Activated T-cell treated with anti-CD3 and anti-CD28 coated beads for 1 hour (primary cell): Measurements from ENCODE around the gene SF3B3.
"Not testable (repeated sequence)": the region's sequence is repeated elsewhere in the genome, so short reads cannot be mapped to it uniquely, and the experiment has no call there.

ENCODE experiments used
- DNase-seq: peaks from one replicate; pipeline ENCODE4 v3.0.0-alpha.2; 2020; ENCODE audit warnings: low read depth

The SF3B3 gene

GRCh38 chr16:70512456-70512855 is 11.2 kb upstream of the SF3B3 start:
- DNase-seq: no peak

GRCh38 chr16:70520612-70521297 is 2.9 kb upstream of the SF3B3 start:
- DNase-seq: no peak

- DNase-seq: no peak
Measured at GRCh38 chr16:70522216-70523075, 1.2 kb upstream of the SF3B3 start.

- peak; percentile 82 for DNase-seq
Measured at GRCh38 chr16:70523076-70523742, 407 bp upstream of the SF3B3 start, which contains the start of gene COG4. Gene COG4, minus strand, starts transcription at chr16:70523554. Its CDS starts 11 bp downstream, at chr16:70523543.

- not testable (repeated sequence) for DNase-seq
Measured at GRCh38 chr16:70524399-70524825, 796 bp downstream of the SF3B3 start.

GRCh38 chr16:70526403-70526802 is 2.8 kb downstream of the SF3B3 start:
- no peak for DNase-seq

- DNase-seq: no peak
Measured at GRCh38 chr16:70527315-70527996, 3.8 kb downstream of the SF3B3 start.

- no peak for DNase-seq
Measured at GRCh38 chr16:70529051-70529777, 5.6 kb downstream of the SF3B3 start.

- DNase-seq: not testable (repeated sequence)
Measured at GRCh38 chr16:70529954-70530353, 6.3 kb downstream of the SF3B3 start.

- no peak for DNase-seq
Measured at GRCh38 chr16:70534971-70535370, 11.4 kb downstream of the SF3B3 start.

GRCh38 chr16:70540994-70541393 is 17.4 kb downstream of the SF3B3 start:
- DNase-seq: no peak

- no peak for DNase-seq
Measured at GRCh38 chr16:70544548-70544947, 20.9 kb downstream of the SF3B3 start.

GRCh38 chr16:70548936-70549335 is 25.3 kb downstream of the SF3B3 start:
- DNase-seq: no peak

GRCh38 chr16:70550082-70550481 is 26.5 kb downstream of the SF3B3 start:
- no peak for DNase-seq

- no peak for DNase-seq
Measured at GRCh38 chr16:70551788-70552187, 28.2 kb downstream of the SF3B3 start.

- DNase-seq: no peak
Measured at GRCh38 chr16:70552675-70553074, 29.1 kb downstream of the SF3B3 start.

- no peak for DNase-seq
Measured at GRCh38 chr16:70553645-70554044, 30.0 kb downstream of the SF3B3 start.

- no peak for DNase-seq
Measured at GRCh38 chr16:70556063-70556462, 32.4 kb downstream of the SF3B3 start.

GRCh38 chr16:70561623-70562022 is 38.0 kb downstream of the SF3B3 start:
- no peak for DNase-seq

- DNase-seq: no peak
Measured at GRCh38 chr16:70563636-70564035, 40.0 kb downstream of the SF3B3 start.

- DNase-seq: no peak
Measured at GRCh38 chr16:70565053-70565452, 41.4 kb downstream of the SF3B3 start.
